ACC112 (cell line): ENCODE measurements around the gene TLNRD1.

ENCODE experiments used
- H2AFZ ChIP-seq: fragments of 200-600 bp; sonication (generic); one replicate; pipeline ENCODE4 v1.6.0; 2017; ENCODE audit warnings: antibody characterized with exemption, low read length; ENCODE audit not compliant: unreplicated experiment
- H3K27ac ChIP-seq: fragments of 200-600 bp; sonication (generic); 2 replicates; pipeline ENCODE4 v1.5.1; 2014; ENCODE audit warnings: low read depth, mild to moderate bottlenecking, antibody characterized with exemption, low read length, moderate library complexity
- H3K27me3 ChIP-seq: fragments of 200-600 bp; sonication (generic); 2 replicates; pipeline ENCODE4 v1.6.1; 2014; ENCODE audit warnings: mild to moderate bottlenecking, antibody characterized with exemption, low read length, moderate library complexity, mixed read lengths; ENCODE audit not compliant: insufficient read depth
- H3K36me3 ChIP-seq: fragments of 200-600 bp; sonication (generic); 2 replicates; pipeline ENCODE4 v1.6.1; 2016; ENCODE audit warnings: mild to moderate bottlenecking, antibody characterized with exemption, low read length, moderate library complexity, mixed read lengths; ENCODE audit not compliant: insufficient read depth
- H3K4me1 ChIP-seq: fragments of 200-600 bp; sonication (generic); one replicate; pipeline ENCODE4 v1.6.1; 2016; ENCODE audit warnings: low read length, mixed read lengths; ENCODE audit not compliant: insufficient read depth, unreplicated experiment, control insufficient read depth
- H3K4me3 ChIP-seq: fragments of 200-600 bp; sonication (generic); 2 replicates; pipeline ENCODE4 v1.5.1; 2014; ENCODE audit warnings: mild to moderate bottlenecking, low read depth, low read length
- H3K79me2 ChIP-seq: fragments of 200-600 bp; sonication (generic); one replicate; pipeline ENCODE4 v1.6.0; 2016; ENCODE audit warnings: low read length; ENCODE audit not compliant: control insufficient read depth, unreplicated experiment, insufficient read depth

TLNRD1 gene

DNA sequence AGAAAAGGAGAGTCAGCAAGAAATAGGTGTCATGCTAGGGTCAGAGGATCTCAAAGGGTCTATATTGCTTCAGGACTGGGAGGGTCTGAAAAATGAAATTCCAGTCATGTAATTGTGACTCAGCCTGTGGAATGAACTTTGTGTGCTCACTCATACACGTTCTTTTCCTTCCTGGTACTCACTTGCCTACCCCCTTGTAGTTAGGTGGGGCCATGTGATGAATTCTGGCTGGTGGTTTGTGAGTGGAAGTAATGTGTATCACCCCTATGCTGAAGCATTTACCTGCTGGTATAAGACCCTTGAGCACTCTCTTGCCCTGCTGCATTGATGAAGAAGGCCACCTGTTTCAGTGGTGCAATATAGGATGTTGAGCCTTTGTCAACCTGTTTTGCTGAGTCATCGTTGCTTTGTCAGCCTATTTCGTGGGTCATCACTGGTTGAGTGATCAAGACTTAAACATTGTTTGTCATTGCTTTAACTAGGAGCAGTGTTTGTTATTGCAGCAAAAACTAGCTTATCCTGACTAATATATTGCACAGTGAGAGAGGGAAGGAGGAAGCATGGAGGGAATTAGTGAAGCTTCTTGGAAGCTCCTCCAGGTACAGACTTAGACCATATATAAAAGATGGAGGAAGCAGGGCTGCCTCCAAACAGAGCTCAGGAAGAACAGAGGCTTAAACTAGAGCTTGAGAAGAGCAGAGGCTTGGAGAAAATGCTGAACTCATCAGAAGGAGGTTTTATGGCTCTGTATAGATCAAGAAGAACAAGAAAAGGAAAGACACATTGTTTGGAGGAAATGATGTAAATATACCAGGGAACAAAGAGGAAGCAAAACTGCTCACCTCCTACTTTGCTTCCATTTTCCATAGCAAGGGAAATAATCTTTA is 28.9 kb downstream of the TLNRD1 start:
- Histone ChIP-seq H3K27ac (no peak overlapping the region), H2AFZ (no peak overlapping the region), H3K4me3 (no peak overlapping the region), H3K36me3 (no peaks in the 10 kb centered on the region), H3K79me2 (no peaks in the 10 kb centered on the region), H3K27me3 (no peaks in the 10 kb centered on the region), H3K4me1 (peaks cover 7% of the 10 kb centered on the region)

DNA sequence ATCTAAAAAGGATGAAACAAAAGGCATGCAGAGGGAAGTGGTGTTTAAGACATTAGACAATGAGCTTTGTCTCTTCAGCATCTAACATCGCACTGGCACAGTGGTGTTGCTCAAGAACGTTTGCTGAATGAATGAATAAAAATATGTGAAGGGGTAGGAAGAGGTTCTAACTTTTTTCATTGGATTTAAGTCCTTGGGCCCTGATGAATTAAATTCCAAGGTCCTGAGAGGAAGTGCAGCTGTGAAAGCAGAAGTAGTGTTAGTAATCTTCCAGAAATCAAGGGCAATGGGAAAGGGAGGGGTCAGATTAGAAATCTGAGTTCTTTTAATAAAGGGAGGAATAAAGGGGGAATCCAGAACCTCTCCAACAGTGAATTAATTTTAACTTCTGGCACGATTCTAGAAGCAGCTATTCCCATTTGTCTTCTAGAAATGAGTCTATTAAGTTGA is 29.6 kb downstream of the TLNRD1 start:
- Histone ChIP-seq H3K79me2 (no peaks in the 10 kb centered on the region), H3K36me3 (no peaks in the 10 kb centered on the region), H2AFZ (no peak overlapping the region), H3K4me1 (peaks cover 7% of the 10 kb centered on the region), H3K27me3 (no peaks in the 10 kb centered on the region), H3K4me3 (no peak overlapping the region), H3K27ac (no peak overlapping the region)

DNA sequence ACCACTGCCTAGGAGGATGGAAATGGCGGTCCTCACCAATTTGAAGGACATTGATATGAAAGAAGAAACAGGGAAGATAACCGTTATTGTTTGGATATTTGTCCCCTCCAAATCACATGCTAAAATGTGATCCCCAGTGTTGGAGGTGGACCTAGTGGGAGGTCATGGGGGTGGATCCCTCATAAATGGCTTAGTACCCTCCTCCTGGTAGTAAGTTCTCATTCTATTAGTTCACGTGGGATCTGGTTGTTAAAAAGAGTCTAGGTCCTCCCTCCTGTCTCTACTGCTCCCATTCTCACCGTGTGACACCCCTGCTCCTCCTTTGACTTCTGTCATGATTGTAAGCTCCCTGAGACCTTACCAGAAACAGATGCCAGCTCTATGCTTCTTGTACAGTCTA is 30.5 kb downstream of the TLNRD1 start:
- Histone ChIP-seq H3K27ac (no peak overlapping the region), H3K79me2 (no peaks in the 10 kb centered on the region), H3K36me3 (no peaks in the 10 kb centered on the region), H2AFZ (no peak overlapping the region), H3K4me3 (no peak overlapping the region), H3K27me3 (no peaks in the 10 kb centered on the region), H3K4me1 (peaks cover 7% of the 10 kb centered on the region)

DNA sequence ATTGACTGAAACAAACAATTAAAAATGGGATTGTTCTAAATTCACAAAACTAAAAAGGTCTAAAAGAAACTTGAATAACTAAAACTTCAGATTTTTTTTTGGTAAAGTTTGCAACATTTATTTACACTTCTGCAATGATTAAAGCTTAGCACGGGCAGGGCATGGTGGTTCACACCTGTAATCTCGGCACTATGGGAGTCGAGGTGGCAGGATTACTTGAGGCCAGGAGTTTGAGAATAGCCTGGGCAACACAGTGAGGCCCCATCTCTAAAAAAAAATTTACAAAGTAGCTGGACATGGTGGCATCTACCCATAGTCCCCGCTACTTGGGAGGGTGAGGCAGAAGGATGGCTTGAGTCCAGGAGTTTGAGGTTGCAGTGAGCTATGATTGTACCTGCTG is 31.6 kb downstream of the TLNRD1 start:
- Histone ChIP-seq H3K4me1 (peaks cover 7% of the 10 kb centered on the region), H3K27ac (no peak overlapping the region), H3K79me2 (no peaks in the 10 kb centered on the region), H3K4me3 (no peak overlapping the region), H3K27me3 (no peaks in the 10 kb centered on the region), H3K36me3 (no peaks in the 10 kb centered on the region), H2AFZ (no peak overlapping the region)

DNA sequence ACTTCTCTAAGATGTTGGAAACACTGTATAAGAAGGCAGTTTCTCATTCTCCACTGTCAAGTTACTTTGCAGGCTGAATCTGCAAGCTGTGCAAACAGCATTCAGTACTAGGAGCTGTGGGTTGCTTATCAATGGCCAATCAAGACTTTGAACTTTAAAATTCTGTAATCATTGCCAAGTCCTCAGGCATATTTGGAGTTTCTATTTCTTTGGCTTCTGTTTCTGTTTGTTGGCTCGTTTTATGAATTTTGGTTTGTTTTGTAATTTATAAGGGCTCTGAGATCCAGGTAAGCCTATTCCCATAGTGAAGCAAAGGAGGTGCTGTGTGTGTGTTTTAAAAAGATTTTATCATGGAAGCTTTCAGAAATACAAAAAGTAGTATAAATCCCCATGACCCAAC is 32.1 kb downstream of the TLNRD1 start:
- Histone ChIP-seq H2AFZ (no peak overlapping the region), H3K27me3 (no peaks in the 10 kb centered on the region), H3K4me3 (no peak overlapping the region), H3K36me3 (no peaks in the 10 kb centered on the region), H3K27ac (no peak overlapping the region), H3K4me1 (peaks cover 7% of the 10 kb centered on the region), H3K79me2 (no peaks in the 10 kb centered on the region)

DNA sequence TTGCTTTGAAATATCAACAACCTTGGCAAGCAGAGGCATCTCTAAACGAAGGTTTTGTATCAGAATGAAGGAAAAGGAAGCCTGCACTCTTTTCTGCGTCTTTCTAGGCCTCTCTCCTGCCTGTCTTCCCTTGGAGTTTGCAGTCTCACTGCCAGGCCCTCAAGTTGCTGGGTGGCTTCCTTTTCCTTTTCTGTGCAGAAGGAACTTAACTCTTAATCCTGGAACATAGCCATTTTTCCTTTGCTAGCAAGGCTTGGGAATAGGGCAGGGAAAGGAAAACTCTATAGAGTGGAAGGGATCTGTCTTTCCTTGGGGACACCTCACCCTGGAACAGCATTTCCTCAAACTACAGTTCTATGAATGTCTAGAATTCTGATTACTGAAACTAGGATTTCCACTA is 32.8 kb downstream of the TLNRD1 start:
- H3K79me2 ChIP-seq: no peaks in the 10 kb centered on the region
- H3K27me3 ChIP-seq: no peaks in the 10 kb centered on the region
- no peak overlapping the region for H2AFZ ChIP-seq
- H3K27ac ChIP-seq: no peak overlapping the region
- no peaks in the 10 kb centered on the region for H3K36me3 ChIP-seq
- H3K4me3 ChIP-seq: no peak overlapping the region
- H3K4me1 ChIP-seq: peaks cover 7% of the 10 kb centered on the region

DNA sequence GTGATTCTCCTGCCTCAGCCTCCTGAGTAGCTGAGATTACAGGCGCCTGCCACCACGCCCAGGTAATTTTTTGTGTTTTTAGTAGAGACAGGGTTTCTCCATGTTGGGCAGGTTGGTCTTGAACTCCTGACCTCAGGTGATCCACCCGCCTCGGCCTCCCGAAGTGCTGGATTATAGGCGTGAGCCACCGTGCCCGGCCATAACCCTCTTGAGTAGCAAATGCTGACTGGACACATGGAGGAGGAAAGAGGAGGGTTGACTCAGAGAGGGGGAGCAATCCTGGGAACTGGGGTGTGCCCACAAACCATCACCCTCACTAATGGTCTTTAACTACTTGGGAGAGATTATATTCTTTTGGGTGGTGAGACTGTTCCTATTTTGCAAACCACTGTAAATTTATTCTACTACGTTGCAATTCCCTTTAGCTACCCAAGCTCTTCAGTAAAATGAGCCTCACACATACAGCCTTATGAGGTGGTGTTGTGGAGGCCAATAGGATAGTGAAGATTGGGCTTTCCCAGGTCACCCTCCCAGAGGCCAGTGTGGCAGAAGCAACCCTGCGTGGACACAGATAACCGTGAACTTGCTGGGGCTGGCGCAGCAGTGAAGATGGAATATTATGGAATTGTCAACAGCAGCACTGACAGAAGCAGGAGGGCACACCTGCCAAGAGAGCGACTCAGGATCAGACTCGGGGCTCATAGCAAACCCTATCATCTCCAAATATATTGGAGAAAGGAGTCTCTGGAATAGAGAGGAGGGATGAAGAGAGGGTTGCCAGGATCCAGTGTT is 37.4 kb downstream of the TLNRD1 start:
- Histone ChIP-seq H2AFZ (no peak overlapping the region), H3K27ac (no peak overlapping the region), H3K4me1 (no peaks in the 10 kb centered on the region), H3K36me3 (no peaks in the 10 kb centered on the region), H3K4me3 (no peak overlapping the region), H3K27me3 (no peaks in the 10 kb centered on the region), H3K79me2 (no peaks in the 10 kb centered on the region)

DNA sequence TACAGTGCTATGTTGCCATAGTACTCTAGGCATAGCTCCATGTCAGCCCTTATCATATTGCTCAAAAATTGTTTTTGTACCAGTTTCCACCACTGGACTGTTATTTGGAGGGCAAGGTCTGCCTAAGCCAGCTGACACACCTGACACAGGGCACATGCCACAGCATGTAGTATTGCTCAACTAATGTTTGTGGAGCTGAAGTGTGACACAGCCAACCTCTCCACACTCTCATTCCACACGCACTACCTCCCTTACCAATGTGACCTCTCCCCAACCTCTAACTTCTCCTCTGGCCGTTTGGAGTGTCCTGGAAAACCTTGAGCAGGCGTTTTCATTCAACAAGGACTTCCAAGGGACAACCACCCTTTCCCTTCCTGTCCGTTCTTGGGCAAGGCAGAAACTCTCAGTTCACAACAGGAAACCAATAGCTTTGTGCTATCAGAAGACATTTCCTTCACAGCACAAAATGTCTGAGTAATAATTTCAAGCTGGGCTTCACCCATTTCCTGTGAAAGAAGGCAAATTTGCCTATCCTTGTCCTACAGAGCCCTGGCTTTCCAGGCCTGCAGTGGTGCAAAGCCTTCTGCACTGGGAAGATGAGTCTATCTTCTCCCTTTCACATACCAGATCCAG is 38.4 kb downstream of the TLNRD1 start:
- H3K4me1 ChIP-seq: no peaks in the 10 kb centered on the region
- no peak overlapping the region for H3K27ac ChIP-seq
- no peaks in the 10 kb centered on the region for H3K79me2 ChIP-seq
- no peak overlapping the region for H2AFZ ChIP-seq
- no peak overlapping the region for H3K4me3 ChIP-seq
- no peaks in the 10 kb centered on the region for H3K27me3 ChIP-seq
- no peaks in the 10 kb centered on the region for H3K36me3 ChIP-seq

DNA sequence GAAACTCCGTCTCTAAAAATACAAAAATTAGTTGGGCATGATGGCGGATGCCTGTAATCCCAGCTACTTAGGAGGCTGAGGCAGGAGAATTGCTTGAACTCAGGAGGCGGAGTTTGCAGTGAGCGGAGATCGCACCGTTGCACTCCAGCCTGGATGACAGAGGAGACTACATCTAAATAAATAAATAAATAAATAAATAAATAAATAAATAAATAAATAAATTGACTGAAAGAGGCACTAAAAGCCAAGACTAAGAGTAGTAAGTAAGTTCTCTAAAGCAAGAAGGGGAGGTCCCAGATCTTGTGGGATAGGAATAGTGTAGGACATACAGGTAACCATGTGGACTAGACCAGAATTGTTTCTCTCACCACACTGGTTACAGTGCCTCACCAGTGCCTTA is 40.0 kb downstream of the TLNRD1 start:
- Histone ChIP-seq H3K4me3 (no peak overlapping the region), H3K27me3 (no peaks in the 10 kb centered on the region), H3K27ac (no peak overlapping the region), H2AFZ (no peak overlapping the region), H3K79me2 (no peaks in the 10 kb centered on the region), H3K36me3 (no peaks in the 10 kb centered on the region), H3K4me1 (no peaks in the 10 kb centered on the region)

DNA sequence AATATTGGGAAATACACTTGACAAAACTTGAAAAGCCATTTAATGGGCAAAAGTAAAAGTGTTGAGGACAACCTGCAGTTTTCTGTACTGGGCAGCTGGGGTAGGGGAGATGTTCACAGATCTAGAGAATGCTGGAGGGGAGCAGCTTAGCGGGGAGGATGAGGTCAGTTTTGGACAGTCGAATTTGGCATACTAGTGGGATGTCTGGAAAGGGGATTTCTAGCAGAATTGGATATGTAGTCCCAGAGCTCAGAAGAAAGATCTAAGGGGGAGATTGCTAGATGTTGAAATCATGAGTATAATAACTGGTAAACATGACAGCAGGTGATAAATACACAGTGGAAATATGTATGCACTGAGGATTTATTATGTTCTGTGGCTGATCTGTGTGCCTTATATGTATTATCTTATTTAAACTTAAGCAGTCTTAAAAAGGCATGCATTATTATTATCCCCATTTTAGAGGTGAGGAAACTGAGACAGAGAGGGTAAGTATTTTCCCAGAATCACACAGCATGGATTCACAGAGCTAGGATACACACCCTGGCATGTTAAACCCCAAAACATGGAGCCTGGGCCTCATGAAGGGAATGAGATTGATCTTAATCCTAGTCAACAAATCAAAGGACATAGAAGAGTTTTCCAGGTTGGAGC is 42.7 kb downstream of the TLNRD1 start:
- Histone ChIP-seq H3K36me3 (no peaks in the 10 kb centered on the region), H2AFZ (no peak overlapping the region), H3K27me3 (no peaks in the 10 kb centered on the region), H3K27ac (no peak overlapping the region), H3K4me1 (no peaks in the 10 kb centered on the region), H3K4me3 (no peak overlapping the region), H3K79me2 (no peaks in the 10 kb centered on the region)
